ENCODE data around the gene LUZP2.
"Not testable (repeated sequence)": the region's sequence is repeated elsewhere in the genome, so short reads cannot be mapped to it uniquely, and the experiment has no call there.

Gene LUZP2

GRCh38 chr11:24932110-24933000 lies 435.5 kb downstream of the LUZP2 start:
- no peak for DNase-seq

GRCh38 chr11:24934733-24935439 lies 438.0 kb downstream of the LUZP2 start:
- DNase-seq = no peak

GRCh38 chr11:24944891-24945290 lies 448.0 kb downstream of the LUZP2 start:
- no peak for DNase-seq

- no peak for DNase-seq
Observed at GRCh38 chr11:24949406-24949805, 452.6 kb downstream of the LUZP2 start.

- no peak for DNase-seq
Observed at GRCh38 chr11:24963852-24964251, 467.0 kb downstream of the LUZP2 start.

GRCh38 chr11:24965748-24966147 lies 468.9 kb downstream of the LUZP2 start:
- DNase-seq = no peak

- DNase-seq = not testable (repeated sequence)
Observed at GRCh38 chr11:24993903-24994302, 497.1 kb downstream of the LUZP2 start.

- DNase-seq = not testable (repeated sequence)
Observed at GRCh38 chr11:24999929-25000328, 503.1 kb downstream of the LUZP2 start.

GRCh38 chr11:25037431-25037830 lies 540.6 kb downstream of the LUZP2 start:
- no peak for DNase-seq

GRCh38 chr11:25038131-25038530 lies 541.3 kb downstream of the LUZP2 start:
- no peak for DNase-seq

- DNase-seq = no peak
Observed at GRCh38 chr11:25039165-25039564, 542.3 kb downstream of the LUZP2 start.

- no peak for DNase-seq
Observed at GRCh38 chr11:25048632-25049031, 551.8 kb downstream of the LUZP2 start.

GRCh38 chr11:25052844-25053243 lies 556.0 kb downstream of the LUZP2 start:
- no peak for DNase-seq

GRCh38 chr11:25057861-25058260 lies 561.0 kb downstream of the LUZP2 start:
- DNase-seq = no peak

GRCh38 chr11:25065746-25066145 lies 568.9 kb downstream of the LUZP2 start:
- DNase-seq = no peak

GRCh38 chr11:25066706-25067105 lies 569.9 kb downstream of the LUZP2 start:
- DNase-seq = no peak

- DNase-seq = no peak
Observed at GRCh38 chr11:25068451-25068850, 571.6 kb downstream of the LUZP2 start.

- DNase-seq = no peak
Observed at GRCh38 chr11:25094085-25094802, 597.4 kb downstream of the LUZP2 start.

GRCh38 chr11:25119416-25119815 lies 622.6 kb downstream of the LUZP2 start:
- no peak for DNase-seq
